ENCODE results near the gene BOLA3.

DNA sequence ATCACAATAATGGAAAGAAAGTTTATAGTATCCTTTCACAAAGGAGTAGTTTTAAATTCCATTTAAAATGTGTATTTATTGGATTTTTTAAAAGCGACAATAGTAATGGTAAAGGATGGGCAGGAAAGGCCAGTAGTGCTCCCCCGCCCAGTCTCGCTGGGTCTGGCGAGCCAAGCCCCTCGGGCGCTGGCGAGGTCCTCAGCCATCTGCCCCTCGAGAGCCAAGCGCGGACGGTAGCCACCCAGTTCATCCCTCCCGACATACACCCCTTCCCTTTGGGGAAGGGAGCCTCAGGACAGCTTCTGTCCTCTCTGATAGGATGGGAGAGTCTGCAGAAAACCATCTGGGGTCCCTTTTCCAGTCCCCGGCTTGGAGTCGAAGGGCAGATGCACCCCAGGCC lies 45.2 kb downstream of the BOLA3 start:
- TF ChIP-seq EZH2phosphoT487 (IDR thresholded peaks at IDR 0.05; ENCODE audit: insufficient read depth, low read depth) (no peak), EZH2 (IDR thresholded peaks at IDR 0.05; ENCODE audit: insufficient read depth, poor library complexity, severe bottlenecking) (no peak)

Measured in GM23248 (cell line).